ENCODE measurements around the gene ICA1. TPM values are rescaled to one million over a fixed set of nuclear protein-coding genes. Genes with fewer than 3 reads are reported as not detected.
A peak's percentile ranks its signal among the peaks of the same experiment; 100 is the strongest.

The ICA1 gene
- total RNA-seq, 1 experiment from 2014 or later, result not detected

DNA sequence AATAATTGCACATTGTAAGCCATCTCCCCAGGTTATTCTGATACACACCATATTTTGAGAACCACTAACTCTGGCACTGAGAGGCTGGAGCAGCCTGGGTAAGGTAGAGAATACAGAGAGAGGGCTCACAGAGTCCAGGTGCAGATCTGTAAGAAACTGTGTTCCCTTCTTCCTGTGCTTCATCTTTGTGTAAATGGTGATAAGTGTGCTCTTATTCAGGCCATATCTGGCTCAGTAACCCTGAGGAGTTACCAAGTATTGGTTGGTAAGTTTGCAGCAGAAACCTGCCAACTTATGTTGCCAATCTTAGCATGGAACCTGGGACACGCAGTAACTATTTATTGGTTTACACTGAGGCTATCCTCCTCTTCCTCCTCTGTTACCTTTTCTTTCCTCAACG, 16.2 kb upstream of the ICA1 start:
- POLR2A ChIA-PET (ENCODE audit: low non-redundant PET), result no interaction called here
- Histone ChIP-seq H3K27me3 (replicated peaks; ENCODE audit: insufficient read depth, low read depth, low read length, poor library complexity) (peaks cover 44% of the 10 kb centered on the region), H3K27ac (ENCODE audit: low read depth, low read length, poor library complexity, severe bottlenecking) (no peak overlapping the region), H3K36me3 (ENCODE audit: insufficient read depth, low read length, poor library complexity, severe bottlenecking) (no peaks in the 10 kb centered on the region), H3K4me3 (ENCODE audit: low read depth, low read length, poor library complexity, severe bottlenecking) (no peak overlapping the region), H3K9me3 (ENCODE audit: low read depth, low read length, poor library complexity, severe bottlenecking) (no peaks in the 10 kb centered on the region), H3K4me1 (ENCODE audit: insufficient read depth, low read length, poor library complexity, severe bottlenecking) (no peaks in the 10 kb centered on the region)
- BruUV-seq (replicated peaks), result no TSS peak
- intact Hi-C loops (cut with micrococcal nuclease; ENCODE audit: unreplicated experiment), result no loop called here
- TF ChIP-seq EZH2 (IDR thresholded peaks at IDR 0.05; ENCODE audit: borderline replicate concordance, low read depth, low read length, poor library complexity, severe bottlenecking), result no peak
- TF ChIP-seq, protein P1, sequence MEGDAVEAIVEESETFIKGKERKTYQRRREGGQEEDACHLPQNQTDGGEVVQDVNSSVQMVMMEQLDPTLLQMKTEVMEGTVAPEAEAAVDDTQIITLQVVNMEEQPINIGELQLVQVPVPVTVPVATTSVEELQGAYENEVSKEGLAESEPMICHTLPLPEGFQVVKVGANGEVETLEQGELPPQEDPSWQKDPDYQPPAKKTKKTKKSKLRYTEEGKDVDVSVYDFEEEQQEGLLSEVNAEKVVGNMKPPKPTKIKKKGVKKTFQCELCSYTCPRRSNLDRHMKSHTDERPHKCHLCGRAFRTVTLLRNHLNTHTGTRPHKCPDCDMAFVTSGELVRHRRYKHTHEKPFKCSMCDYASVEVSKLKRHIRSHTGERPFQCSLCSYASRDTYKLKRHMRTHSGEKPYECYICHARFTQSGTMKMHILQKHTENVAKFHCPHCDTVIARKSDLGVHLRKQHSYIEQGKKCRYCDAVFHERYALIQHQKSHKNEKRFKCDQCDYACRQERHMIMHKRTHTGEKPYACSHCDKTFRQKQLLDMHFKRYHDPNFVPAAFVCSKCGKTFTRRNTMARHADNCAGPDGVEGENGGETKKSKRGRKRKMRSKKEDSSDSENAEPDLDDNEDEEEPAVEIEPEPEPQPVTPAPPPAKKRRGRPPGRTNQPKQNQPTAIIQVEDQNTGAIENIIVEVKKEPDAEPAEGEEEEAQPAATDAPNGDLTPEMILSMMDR (conservative IDR thresholded peaks at IDR 0.05; ENCODE audit: low read depth, low read length), result no peak
- no peak for DNase-seq (ENCODE audit: low spot score)
- CTCF ChIA-PET, result no interaction called here

DNA sequence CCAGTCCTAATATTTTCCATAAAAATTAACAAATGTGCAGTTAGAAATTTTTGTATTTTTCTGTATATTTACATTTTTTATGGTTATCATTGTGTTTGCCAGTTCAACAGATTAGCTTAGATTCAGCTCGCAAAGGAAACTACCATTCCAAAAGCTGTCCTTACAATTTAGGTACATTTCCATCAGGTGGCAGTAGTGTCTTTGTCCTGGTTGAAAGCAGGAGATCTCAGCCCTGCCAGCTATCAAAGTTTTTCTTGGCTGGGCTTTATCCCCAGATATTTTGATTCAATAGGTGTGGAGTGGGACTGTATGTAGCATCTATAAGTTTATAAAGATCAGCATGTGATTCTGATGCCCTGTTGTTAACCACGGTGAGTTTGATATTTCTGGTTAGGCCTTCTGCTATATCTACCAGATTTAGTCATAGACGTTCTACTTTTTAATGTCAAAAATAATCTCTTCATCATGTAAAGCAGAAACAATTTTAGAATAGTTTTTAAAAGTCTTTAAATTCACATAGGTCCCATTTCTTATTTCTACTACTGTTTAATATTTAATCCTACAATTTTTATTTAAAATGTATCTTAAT, 15.5 kb upstream of the ICA1 start:
- peak; percentile 24 for DNase-seq (ENCODE audit: low spot score)
- TF ChIP-seq, protein P1 (conservative IDR thresholded peaks at IDR 0.05; ENCODE audit: low read depth, low read length), result peak; percentile 42
- no peak for TF ChIP-seq EZH2 (IDR thresholded peaks at IDR 0.05; ENCODE audit: borderline replicate concordance, low read depth, low read length, poor library complexity, severe bottlenecking)
- intact Hi-C loops (cut with micrococcal nuclease; ENCODE audit: unreplicated experiment), result no loop called here
- H3K4me1 ChIP-seq (ENCODE audit: insufficient read depth, low read length, poor library complexity, severe bottlenecking), result no peaks in the 10 kb centered on the region
- no peaks in the 10 kb centered on the region for H3K36me3 ChIP-seq (ENCODE audit: insufficient read depth, low read length, poor library complexity, severe bottlenecking)
- no peaks in the 10 kb centered on the region for H3K9me3 ChIP-seq (ENCODE audit: low read depth, low read length, poor library complexity, severe bottlenecking)
- ChIA-PET CTCF (interaction anchor here (0.9 to 1.0 kb wide), 2 partner anchors 19 to 852 kb away, joined by 4 to 6 read pairs; no protein-coding TSS in a partner anchor), POLR2A (ENCODE audit: low non-redundant PET) (no interaction called here)
- H3K4me3 ChIP-seq (ENCODE audit: low read depth, low read length, poor library complexity, severe bottlenecking), result no peak overlapping the region
- H3K27me3 ChIP-seq (replicated peaks; ENCODE audit: insufficient read depth, low read depth, low read length, poor library complexity), result peaks cover 47% of the 10 kb centered on the region
- BruUV-seq (replicated peaks), result no TSS peak
- no peak overlapping the region for H3K27ac ChIP-seq (ENCODE audit: low read depth, low read length, poor library complexity, severe bottlenecking)

DNA sequence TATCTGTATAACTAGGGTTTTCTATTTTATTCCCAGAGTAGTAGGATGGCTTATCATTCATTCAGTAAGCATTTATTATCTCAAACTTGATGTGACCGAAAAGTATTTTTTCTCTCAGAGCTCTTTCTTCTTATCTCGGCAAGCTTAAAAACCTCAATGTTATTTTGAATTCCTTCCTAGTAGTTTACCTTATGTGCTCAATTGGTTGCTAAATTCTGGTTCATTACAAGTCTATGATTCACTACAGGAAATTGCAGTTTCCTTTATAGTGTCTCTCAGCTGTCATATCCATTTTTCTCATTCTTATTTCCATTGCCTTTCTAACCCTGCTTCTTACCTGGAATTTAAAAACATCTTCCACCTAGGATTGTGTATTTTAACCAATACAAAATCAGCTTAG, 12.6 kb upstream of the ICA1 start:
- H3K4me3 ChIP-seq (ENCODE audit: low read depth, low read length, poor library complexity, severe bottlenecking), result no peak overlapping the region
- BruUV-seq (replicated peaks), result no TSS peak
- ChIA-PET CTCF (no interaction called here), POLR2A (ENCODE audit: low non-redundant PET) (no interaction called here)
- no peaks in the 10 kb centered on the region for H3K4me1 ChIP-seq (ENCODE audit: insufficient read depth, low read length, poor library complexity, severe bottlenecking)
- peaks cover 64% of the 10 kb centered on the region for H3K27me3 ChIP-seq (replicated peaks; ENCODE audit: insufficient read depth, low read depth, low read length, poor library complexity)
- H3K27ac ChIP-seq (ENCODE audit: low read depth, low read length, poor library complexity, severe bottlenecking), result no peak overlapping the region
- TF ChIP-seq EZH2 (IDR thresholded peaks at IDR 0.05; ENCODE audit: borderline replicate concordance, low read depth, low read length, poor library complexity, severe bottlenecking), result no peak
- TF ChIP-seq, protein P1 (conservative IDR thresholded peaks at IDR 0.05; ENCODE audit: low read depth, low read length), result no peak
- DNase-seq (ENCODE audit: low spot score), result no peak
- H3K9me3 ChIP-seq (ENCODE audit: low read depth, low read length, poor library complexity, severe bottlenecking), result no peaks in the 10 kb centered on the region
- intact Hi-C loops (cut with micrococcal nuclease; ENCODE audit: unreplicated experiment), result no loop called here
- H3K36me3 ChIP-seq (ENCODE audit: insufficient read depth, low read length, poor library complexity, severe bottlenecking), result no peaks in the 10 kb centered on the region

All from A673 (cell line).